HG03354 (cell line): ENCODE measurements around the gene ITPR1.

Experiments
- ATAC-seq: cut with Tn5 transposase; IDR thresholded peaks from one replicate; pipeline ENCODE4 v1.9.1; 2021; ENCODE audit warnings: mild to moderate bottlenecking; ENCODE audit not compliant: unreplicated experiment, poor library complexity, severe bottlenecking

ITPR1 gene

DNA sequence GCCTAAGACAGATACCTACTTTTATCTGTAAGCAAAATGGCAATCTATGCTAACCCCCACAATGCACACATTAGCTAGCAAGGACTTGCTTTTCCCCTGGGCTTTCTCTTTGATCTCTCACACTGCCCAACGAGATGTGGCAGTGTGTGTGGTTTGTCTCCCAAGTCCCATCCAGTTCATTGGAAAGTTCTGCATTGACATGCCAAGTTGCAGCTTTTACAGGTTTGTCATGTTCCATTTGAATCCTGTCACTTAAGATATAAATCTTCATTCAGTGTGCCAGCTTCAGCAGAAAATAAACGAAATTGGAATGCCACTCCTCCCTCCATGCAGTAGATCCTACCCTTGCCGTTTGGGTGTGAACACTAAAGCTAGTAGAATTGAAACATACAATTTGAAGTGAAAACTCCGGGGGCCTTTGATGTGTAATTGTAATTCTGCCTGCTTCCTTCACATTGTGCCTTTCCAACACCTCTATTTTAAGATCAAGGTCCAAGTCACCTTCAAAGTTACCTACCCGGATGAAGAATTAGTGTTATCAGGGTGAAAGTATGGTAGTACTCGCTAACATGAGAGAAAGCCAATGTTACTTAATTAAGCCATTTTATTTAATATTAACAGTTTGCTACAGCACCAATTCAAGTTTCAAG lies 355.2 kb downstream of the ITPR1 start:
- no peak for ATAC-seq

- ATAC-seq = no peak
These were observed 356.0 kb downstream of the ITPR1 start for GRCh38 chr3:4849136-4849535.

- no peak for ATAC-seq
These were observed 356.6 kb downstream of the ITPR1 start for GRCh38 chr3:4849739-4850138.

DNA sequence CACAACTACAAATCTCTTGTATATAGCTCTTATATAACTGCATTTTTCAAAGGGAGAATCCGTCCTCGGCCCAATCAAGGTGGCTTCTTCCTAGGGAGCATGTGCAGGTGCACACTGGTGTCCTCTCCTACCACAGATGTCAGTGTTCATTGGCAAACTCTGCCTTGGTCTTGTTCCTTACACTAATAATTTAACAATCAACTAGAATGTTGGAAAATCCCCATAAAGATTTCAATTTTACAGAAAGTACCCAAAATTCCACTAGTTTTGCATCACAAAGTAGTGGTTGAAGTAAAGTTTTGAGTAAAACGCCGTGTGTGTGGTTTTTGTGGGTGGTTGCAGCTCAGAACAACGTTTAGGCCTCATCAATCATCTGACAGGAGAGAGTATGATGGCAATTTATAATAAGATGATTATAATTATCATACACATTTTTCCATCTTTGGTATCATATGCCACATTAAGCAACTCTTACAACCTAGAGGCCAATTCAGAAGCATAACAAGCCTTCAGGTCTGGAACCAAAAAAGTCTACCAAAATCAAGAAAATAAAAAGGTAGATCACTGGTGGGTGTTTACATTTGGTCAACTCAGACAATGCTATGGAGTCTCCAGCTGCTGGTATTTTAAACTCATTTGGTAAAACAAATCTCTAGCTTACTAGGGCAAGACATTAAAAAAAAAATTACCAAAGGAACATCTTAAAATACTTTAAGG lies 357.2 kb downstream of the ITPR1 start:
- peak; percentile 55 for ATAC-seq

DNA sequence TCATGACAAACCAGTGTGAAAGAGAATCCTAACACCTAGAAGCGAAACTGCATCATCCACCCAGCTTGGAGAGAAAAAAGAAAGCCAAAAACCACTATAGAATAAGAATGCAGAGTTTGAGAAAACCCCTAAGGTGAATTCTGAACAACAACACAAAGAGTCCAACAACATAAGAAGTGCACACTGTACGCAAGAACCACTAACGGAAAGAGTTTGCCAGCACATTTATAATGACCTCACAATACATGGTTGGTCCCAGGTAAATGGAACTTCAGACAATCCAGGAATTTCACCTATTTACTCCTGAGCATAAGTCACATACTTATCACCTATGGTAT lies 357.7 kb downstream of the ITPR1 start:
- peak; percentile 43 for ATAC-seq

DNA sequence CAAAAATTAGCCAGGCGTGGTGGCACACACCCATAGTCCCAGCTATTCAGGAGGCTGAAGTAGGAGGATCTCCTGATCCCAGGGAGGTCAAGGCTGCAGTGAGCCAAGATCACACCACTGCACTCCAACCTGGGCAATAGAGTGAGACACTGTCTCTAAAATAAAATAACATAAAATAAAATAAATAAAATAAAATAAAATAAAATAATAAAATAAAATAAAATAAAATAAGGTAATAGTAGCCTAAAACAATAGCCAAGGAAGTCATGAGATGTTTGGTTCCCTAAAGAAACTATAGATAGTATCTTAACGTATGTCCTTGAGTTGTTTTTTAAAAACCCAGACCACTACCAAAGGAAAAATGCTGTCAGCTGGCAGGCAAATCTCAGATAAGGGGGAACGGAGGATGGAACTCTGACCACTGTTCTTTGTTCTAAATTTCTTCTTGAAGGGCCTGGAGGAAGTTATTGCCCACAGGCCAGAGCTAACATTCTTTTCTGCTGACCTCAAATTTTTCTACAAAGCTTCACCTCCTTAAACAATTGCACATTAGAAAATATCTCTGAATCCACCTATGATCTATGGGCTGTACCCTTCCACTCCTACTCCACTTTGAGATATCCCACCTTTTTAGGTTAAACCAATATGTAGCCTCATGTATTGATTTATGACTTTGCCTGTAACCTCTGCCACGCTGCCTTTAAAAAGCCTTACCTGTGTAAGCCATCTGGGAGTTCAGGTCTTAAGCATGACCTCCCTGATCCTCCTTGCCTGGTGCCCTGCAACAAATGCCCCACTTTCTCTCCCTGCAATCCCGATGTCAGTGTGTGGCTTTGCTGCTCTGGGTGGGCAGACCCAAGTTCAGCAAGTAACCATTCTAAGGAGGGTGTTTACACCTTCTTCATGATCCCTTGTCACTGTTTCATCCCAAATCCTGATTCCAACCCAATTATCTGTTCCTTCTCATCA lies 359.9 kb downstream of the ITPR1 start:
- no peak for ATAC-seq

DNA sequence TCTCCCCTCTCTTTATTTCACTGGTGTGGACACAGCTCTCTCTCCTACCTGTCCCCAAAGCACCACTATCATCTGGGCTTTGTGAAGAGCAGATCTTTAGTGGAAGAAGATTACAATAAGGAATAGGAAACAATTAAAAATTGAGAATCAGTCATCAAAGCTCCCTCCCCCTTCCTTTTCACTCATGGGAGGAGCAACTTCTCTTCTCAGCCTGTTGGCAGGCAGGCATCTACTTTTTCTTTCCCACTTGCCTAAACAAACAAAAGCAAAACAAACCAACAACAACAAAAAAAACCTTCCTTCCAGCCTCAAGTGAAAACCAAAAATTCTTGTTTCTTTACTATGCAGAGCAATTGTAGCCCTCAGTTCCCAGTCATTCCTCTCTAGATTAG lies 360.6 kb downstream of the ITPR1 start:
- no peak for ATAC-seq

- ATAC-seq = no peak
These were observed 362.5 kb downstream of the ITPR1 start for GRCh38 chr3:4855676-4856075.

DNA sequence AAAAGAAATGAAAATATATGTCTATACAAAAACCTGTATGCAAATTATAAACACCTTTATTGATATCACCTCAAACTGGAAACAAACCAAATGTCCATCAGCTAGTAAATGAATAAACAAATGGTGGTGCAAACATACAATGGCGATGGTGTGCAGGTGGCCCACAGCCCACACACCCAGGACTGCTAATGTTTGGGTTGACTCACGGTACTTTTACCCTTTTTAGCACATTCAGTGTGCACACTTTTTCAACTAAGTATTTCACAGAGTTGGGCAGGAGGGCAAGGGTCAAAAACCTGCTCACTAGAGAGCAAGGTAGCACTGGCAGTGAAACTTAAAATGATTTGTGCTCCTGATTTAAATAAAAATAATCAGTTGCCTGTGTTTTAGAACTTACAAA lies 363.0 kb downstream of the ITPR1 start:
- ATAC-seq = peak; percentile 59

GRCh38 chr3:4856564-4856963 lies 363.4 kb downstream of the ITPR1 start:
- ATAC-seq = no peak

DNA sequence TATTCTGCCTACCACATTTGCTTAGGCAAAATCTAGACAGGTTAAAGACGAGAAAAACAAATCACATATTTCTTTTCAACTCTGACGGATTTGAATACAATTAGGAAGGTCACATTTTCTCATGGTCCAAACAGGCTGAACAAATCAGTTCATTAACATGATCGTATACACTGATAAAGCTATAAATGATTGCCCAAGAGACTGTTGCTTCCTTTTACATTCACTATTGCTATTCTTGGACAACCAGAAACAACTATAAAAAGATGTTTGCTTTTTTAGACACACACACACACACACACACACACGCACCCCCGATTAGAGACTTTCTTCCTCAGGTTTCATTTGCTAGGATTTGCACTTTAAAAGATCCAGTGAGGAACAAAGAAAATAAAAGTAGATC lies 363.8 kb downstream of the ITPR1 start:
- no peak for ATAC-seq

DNA sequence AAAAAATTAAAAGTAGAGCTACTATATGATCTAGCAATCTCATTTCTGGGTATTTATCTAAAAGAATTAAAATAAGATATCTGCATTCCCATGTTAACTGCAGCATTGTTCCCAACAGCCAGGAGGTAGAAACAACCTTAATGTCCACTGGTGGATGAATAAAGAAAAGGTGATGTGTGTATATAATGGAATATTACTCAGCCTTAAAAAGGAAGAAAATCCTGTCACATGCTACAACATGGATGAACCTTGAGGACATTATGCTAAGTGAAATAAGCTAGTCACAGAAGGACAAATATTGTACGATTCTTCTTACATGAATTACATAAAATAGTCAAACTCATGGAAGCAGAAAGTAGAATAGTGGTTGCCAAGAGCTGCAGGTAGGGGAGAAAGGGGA lies 366.6 kb downstream of the ITPR1 start:
- ATAC-seq = no peak

DNA sequence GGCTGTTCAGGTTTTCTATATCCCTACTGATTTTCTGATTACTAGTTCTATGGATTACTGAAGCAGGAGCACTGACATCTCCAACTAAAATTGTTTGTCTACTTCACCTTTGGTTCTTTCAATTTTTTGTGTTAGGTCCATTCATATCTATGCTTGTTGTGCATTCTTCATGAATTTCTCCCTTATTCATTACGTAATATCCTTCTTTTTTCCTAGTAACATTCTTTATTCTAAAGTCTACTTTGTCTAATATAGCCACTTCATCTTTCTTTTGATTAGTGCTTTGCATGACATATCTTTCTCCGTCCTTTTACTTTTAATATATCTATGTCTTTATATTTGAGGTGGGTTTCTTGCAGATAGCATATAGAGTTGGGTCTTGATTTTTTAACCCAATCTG lies 369.8 kb downstream of the ITPR1 start:
- ATAC-seq = no peak

- no peak for ATAC-seq
These were observed 371.4 kb downstream of the ITPR1 start for GRCh38 chr3:4864503-4864902.

DNA sequence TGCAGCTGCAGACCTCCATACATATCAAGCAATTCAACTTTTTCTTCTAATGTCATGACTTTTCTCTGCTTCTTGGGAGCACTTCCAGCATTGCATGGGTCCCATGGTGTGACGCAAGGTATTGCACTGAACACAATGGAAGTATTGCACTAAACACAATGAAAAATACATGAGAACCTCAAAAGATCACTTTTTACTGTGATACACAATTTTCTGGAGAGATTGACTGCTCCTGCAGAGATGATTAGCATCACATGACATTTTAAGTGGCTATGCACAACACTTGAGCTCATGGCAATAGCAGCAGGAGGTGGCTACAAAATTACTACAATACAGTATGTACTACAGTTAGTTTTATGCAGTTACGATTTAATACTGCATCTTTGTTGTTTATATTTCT lies 372.6 kb downstream of the ITPR1 start:
- no peak for ATAC-seq

- no peak for ATAC-seq
These were observed 373.7 kb downstream of the ITPR1 start for GRCh38 chr3:4866866-4867265.

GRCh38 chr3:4877173-4877787 lies 384.1 kb downstream of the ITPR1 start:
- no peak for ATAC-seq

GRCh38 chr3:4880850-4881249 lies 387.7 kb downstream of the ITPR1 start:
- no peak for ATAC-seq

GRCh38 chr3:4882548-4882947 lies 389.4 kb downstream of the ITPR1 start:
- no peak for ATAC-seq

GRCh38 chr3:4883011-4883410 lies 389.9 kb downstream of the ITPR1 start:
- no peak for ATAC-seq
